T-cell (primary cell): ENCODE results near the gene LAMTOR5. TPM values are rescaled to one million over a fixed set of nuclear protein-coding genes. Genes with fewer than 3 reads are reported as not detected.

Source experiments
- ATAC-seq, 4 experiments: fragments of 200-7000 bp in 3 of 4; fragments of 150-1000 bp in 1 of 4; cut with Tn5 transposase; replicated peaks in 1 of 4; 1 replicate in 3 of 4; 2 replicates in 1 of 4; pipeline ENCODE4 v1.10.0; 2021; ENCODE audit warnings: moderate library complexity in 3 of 4, mild to moderate bottlenecking in 2 of 4, moderate number of reproducible peaks in 1 of 4
- CTCF ChIA-PET, 2 donors: fragments of 300-600 bp; sonication (Branson Sonifier 250); formaldehyde crosslinking; loops; one replicate each; lab custom pipeline; 2022; ENCODE audit warnings: antibody characterized with exemption in 2 of 2; lab: Charles Lee
- POLR2A ChIA-PET, 2 donors: fragments of 300-600 bp; sonication (Branson Sonifier 250); formaldehyde crosslinking; loops; one replicate each; lab custom pipeline; 2022; ENCODE audit warnings: antibody characterized with exemption in 2 of 2; lab: Charles Lee
- DNase-seq, 35 experiments: peaks; one replicate each; pipeline versions ENCODE4 v3.0.0 to v3.0.0-alpha.2; 2013 to 2023
- H3K27ac ChIP-seq: one replicate; pipeline ENCODE4 v1.5.1; 2013; ENCODE audit warnings: low read length
- H3K27me3 ChIP-seq, 2 experiments: replicated peaks in 1 of 2; 1 replicate in 1 of 2; 2 replicates in 1 of 2; pipeline versions ENCODE4 v1.6.1 to v1.7.0; 2013; ENCODE audit warnings: low read length in 1 of 2, mixed read lengths in 1 of 2; ENCODE audit not compliant: control insufficient read depth in 2 of 2, insufficient read depth in 2 of 2; ENCODE audit errors: extremely low read depth in 1 of 2
- H3K36me3 ChIP-seq, 2 donors: 1 replicate in 1 of 2; 2 replicates in 1 of 2; pipeline versions ENCODE4 v1.6.1 to v1.7.0; 2013; ENCODE audit warnings: low read length in 1 of 2; ENCODE audit not compliant: control insufficient read depth in 2 of 2, insufficient read depth in 1 of 2; ENCODE audit errors: extremely low read depth in 1 of 2
- H3K4me1 ChIP-seq, 2 experiments: 1 replicate in 1 of 2; 2 replicates in 1 of 2; pipeline versions ENCODE4 v1.6.1 to v1.7.0; 2013; ENCODE audit warnings: low read length in 2 of 2, mixed read lengths in 1 of 2; ENCODE audit not compliant: insufficient read depth in 2 of 2, control insufficient read depth in 1 of 2; ENCODE audit errors: extremely low read depth in 1 of 2
- H3K4me3 ChIP-seq, 2 donors: 1 replicate in 1 of 2; 2 replicates in 1 of 2; pipeline versions ENCODE4 v1.5.1 to v1.7.0; 2013; ENCODE audit warnings: mild to moderate bottlenecking in 2 of 2, low read length in 1 of 2, moderate library complexity in 1 of 2; ENCODE audit not compliant: control insufficient read depth in 1 of 2; ENCODE audit errors: extremely low read depth in 1 of 2
- H3K9me3 ChIP-seq: 2 replicates; pipeline ENCODE4 v1.7.0; 2013
- H3K27ac Mint-ChIP-seq, 2 donors: one replicate each; pipeline ENCODE4 v1.8.0; 2020 to 2021; ENCODE audit warnings: mild to moderate bottlenecking in 2 of 2, mixed read lengths in 2 of 2
- H3K27me3 Mint-ChIP-seq, 2 donors: one replicate each; pipeline ENCODE4 v1.8.0; 2021 to 2022; ENCODE audit warnings: mixed read lengths in 2 of 2
- H3K36me3 Mint-ChIP-seq: one replicate; pipeline ENCODE4 v1.8.0; 2021; ENCODE audit warnings: mixed read lengths
- H3K4me1 Mint-ChIP-seq, 3 donors: one replicate each; pipeline ENCODE4 v1.8.0; 2020 to 2022; ENCODE audit warnings: mixed read lengths in 3 of 3, mild to moderate bottlenecking in 1 of 3
- H3K4me3 Mint-ChIP-seq, 3 donors: one replicate each; pipeline ENCODE4 v1.8.0; 2020 to 2022; ENCODE audit warnings: mild to moderate bottlenecking in 3 of 3, mixed read lengths in 3 of 3, moderate library complexity in 3 of 3
- H3K9me3 Mint-ChIP-seq, 3 donors: one replicate each; pipeline ENCODE4 v1.8.0; 2020 to 2022; ENCODE audit warnings: mixed read lengths in 3 of 3
- WGBS: methylation state at CpG from one replicate; pipeline ENCODE4 v1.1.5; 2013; ENCODE audit warnings: missing lambda C conversion rate; ENCODE audit not compliant: insufficient coverage; 5-methylcytosine and 5-hydroxymethylcytosine counted together
- total RNA-seq, 35 experiments: library from RNA in 6 of 35; stranded (reverse) in 6 of 35; fragments of 120-200 nt in 1 of 35; gene quantifications; one replicate each; pipeline versions ENCODE4 v1.2.1 to v1.2.4 and lab custom pipeline; 2013 to 2026

LAMTOR5 gene
- total RNA-seq, 5 donors from 2014 or later (not counting 1 experiment from before 2014, with no cell fraction given), result 60.0 to 68.6 (median 67.0) TPM

- no peaks in the 10 kb centered on the region for H3K4me1 ChIP-seq
- ATAC-seq (no peak), DNase-seq (no peak)
- Mint-ChIP-seq H3K36me3 (peaks cover 25% of the 10 kb centered on the region), H3K27ac (no peak overlapping the region), H3K4me1 (peaks cover 20 to 42% (median 33%) of the 10 kb centered on the region in 3 donors), H3K27me3 (no peaks in the 10 kb centered on the region), H3K9me3 (no peaks in the 10 kb centered on the region), H3K4me3 (no peak overlapping the region)
- CTCF ChIA-PET, result no interaction called here
- no peak overlapping the region for H3K4me3 ChIP-seq
- WGBS, result 86% methylated on average over 1 of the region's 2 CpGs
- no peaks in the 10 kb centered on the region for H3K27me3 ChIP-seq
- H3K9me3 ChIP-seq, result no peaks in the 10 kb centered on the region
- POLR2A ChIA-PET, result no interaction called here
- no peak overlapping the region for H3K27ac ChIP-seq
- H3K36me3 ChIP-seq, result peaks cover 3 to 17% of the 10 kb centered on the region in 2 donors
Observed at GRCh38 chr1:110356379-110356778, 51.1 kb downstream of the LAMTOR5 start.

- WGBS, result no CpG with 5 or more reads among the region's 1 CpG
- CTCF ChIA-PET, result no interaction called here
- Histone ChIP-seq H3K4me3 (no peak overlapping the region), H3K27me3 (no peaks in the 10 kb centered on the region), H3K27ac (no peak overlapping the region), H3K4me1 (peaks cover 0 to 8% of the 10 kb centered on the region in 2 experiments), H3K9me3 (no peaks in the 10 kb centered on the region), H3K36me3 (peaks cover 3 to 14% of the 10 kb centered on the region in 2 donors)
- Mint-ChIP-seq H3K4me1 (peaks cover 31 to 48% (median 44%) of the 10 kb centered on the region in 3 donors), H3K36me3 (peaks cover 20% of the 10 kb centered on the region), H3K27ac (no peak overlapping the region), H3K4me3 (no peak overlapping the region), H3K27me3 (no peaks in the 10 kb centered on the region), H3K9me3 (no peaks in the 10 kb centered on the region)
- no peak for DNase-seq
- ATAC-seq, result no peak
- POLR2A ChIA-PET, result interaction anchor here in 1 of 2 donors (0.7 kb wide), 2 partner anchors 19 to 135 kb away, joined by 5 to 10 read pairs; no protein-coding TSS in a partner anchor
Observed at GRCh38 chr1:110355321-110355720, 52.2 kb downstream of the LAMTOR5 start.

Other genes starting within 250 kb of the LAMTOR5 start
- 10 to 100 TPM; 11.0 to 19.4 (median 15.0) TPM for gene KCNC4, start 197.4 kb downstream of the LAMTOR5 start, total RNA-seq
- 10 to 100 TPM; 41.1 to 46.0 (median 43.7) TPM for gene RBM15, start 68.3 kb downstream of the LAMTOR5 start, total RNA-seq
- under 1 TPM; 0.23 to 0.70 (median 0.35) TPM for gene SLC16A4, start 16.7 kb downstream of the LAMTOR5 start, total RNA-seq
- under 1 TPM in 1 of 5 donors, not detected in 4; 0.20 TPM for gene PROK1, start 43.5 kb upstream of the LAMTOR5 start, total RNA-seq
- not detected for gene KCNA10, start 111.5 kb upstream of the LAMTOR5 start, total RNA-seq
- gene KCNA2, start 198.7 kb upstream of the LAMTOR5 start, total RNA-seq, result 1 to 10 TPM in 2 of 5 donors, under 1 TPM in 3; 0.46 to 2.7 (median 0.93) TPM